CD4-positive, alpha-beta T cell treated with Interleukin-2 at 100 ng/mL for 4 hours (primary cell): ENCODE results near the gene ANKMY1.

Source experiments
- DNase-seq: peaks from one replicate; pipeline ENCODE4 v3.0.0-alpha.2; 2020; ENCODE audit warnings: low spot score

The ANKMY1 gene

DNA sequence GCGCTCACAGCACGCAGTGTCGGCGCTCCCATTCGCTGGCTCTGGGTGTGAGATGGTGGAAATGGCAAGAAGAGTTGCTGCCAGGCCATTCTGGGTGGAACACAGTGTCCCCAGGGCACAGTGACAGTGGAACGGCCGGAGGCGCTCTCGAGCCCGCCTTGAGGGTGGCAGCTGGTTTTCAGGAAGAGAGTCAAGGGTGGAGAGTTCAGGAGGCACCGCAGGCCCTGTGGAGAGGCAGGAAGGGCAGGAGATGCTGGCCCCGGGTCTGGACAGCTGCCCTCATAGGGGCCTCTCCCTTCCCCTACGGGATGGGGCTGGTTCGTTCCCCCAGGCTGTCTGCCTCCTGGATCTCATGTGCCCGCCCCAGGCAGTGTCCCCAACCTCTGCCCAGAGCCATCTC lies 109.9 kb downstream of the ANKMY1 start:
- DNase-seq = no peak

DNA sequence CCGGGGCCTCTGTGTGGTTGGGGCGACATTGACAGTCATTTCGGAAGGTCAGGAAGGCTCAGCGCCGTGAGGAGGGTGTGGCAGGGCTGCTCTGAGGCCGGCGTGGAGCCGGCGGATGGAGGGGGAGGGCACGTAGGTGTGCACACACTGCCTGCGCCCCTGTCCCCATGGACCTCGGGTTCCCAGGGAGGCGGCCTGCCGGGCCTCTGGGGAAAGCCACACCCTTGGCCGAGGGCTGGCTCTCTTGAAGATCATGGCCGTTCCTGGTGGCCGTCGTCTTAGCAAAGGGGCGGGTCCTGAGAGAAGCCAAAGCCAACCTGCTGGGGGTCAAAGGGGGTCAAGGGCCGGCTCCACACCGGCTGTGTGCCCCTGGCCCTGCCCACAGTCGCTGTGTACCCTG lies 110.5 kb downstream of the ANKMY1 start:
- DNase-seq = no peak

DNA sequence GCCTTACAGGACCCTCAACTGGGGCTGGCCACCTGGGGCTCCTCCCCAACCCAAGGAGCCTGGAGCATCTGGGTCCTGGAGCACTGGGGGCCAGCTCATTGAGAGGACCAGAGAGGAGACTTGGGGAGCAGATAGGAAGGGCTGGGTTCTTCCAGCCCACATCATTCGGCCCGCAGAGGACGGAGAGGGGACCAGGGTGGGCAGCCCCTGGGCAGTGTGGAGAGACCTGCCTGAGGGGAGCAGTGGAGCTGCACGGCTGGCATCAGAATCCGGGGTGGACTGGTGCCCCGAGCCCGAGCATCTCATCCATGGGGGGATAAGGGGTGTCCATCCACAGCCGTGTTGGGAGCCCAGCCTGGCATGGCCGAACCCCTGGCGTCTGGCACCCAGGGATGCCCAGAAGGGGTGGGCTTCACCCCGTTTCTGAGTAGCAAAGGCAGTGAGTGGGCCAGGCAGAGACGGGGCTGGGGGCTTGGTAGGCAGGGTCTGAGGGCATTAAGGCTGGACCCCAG lies 111.1 kb downstream of the ANKMY1 start:
- no peak for DNase-seq

DNA sequence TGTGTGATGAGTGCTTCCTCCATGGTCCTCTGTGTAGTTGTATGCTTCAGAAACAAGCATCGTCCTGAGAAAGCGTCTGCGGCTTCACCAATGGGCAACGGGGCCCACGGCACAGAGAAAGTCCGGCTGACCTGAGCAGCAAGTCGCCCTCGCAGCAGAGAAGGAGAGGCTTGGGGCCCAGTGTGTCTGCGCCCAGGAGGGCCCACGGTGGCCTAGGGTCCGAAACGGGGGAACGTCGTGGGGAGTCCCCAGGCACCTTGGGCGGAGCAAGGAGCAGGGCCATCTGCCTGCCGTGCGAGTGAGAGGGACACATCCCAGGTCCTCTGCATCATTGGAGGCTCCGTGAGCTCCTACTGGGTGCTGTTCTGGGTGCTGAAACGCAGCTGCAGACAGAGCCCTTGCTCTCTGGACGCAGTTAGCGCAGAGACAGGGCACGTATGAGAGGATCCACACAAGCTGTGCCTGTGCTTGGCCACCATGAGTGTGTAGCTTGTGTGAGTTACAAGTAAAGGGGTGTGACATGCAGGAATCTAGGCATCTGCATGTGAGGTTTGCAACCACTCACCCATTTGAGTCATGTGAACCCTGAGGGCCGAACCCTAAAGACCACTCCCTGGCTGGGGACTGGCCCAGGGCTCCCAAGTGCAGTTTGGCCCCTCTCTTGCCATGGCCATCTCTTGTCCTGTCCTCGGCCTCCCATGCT lies 111.7 kb downstream of the ANKMY1 start:
- no peak for DNase-seq

DNA sequence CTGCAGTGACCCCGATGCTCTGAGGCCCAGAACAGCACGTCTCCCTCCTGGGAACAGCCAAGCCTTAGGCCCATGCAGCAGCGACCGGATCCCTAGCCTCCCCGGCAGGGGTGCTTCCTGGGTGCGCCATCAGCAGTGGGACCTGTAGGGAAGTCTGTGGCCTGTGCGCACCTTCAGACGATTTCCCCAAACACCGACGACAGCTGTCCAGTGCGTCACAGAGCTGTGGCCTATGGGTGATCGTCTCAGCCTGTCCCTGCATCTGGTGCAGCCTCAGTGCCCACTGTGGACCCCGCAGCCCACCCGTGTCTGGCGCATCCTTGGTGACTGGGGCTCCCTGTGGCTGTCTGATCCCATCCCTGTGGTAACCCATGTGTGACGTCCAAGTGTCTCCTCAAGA lies 113.3 kb downstream of the ANKMY1 start:
- no peak for DNase-seq

DNA sequence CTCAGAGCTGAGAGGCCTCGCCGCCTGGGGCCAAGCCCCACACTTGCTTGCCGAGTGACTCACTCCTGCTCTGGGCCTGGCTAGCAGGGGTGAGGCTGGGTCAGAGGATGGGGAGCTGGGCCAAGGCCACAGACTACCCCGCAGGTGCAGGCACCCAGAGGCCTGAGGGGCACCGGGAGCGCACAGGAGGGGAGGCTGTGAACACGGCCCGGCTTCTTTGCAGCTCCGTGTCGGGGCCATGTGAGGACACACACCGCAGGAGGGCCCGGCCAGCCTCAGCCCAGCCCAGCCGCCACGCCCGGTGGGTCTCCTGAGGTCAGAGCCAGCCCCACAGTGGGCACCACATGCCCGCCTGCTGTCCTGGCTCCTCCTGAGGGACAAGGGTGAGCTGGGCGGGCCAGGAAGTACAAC lies 113.9 kb downstream of the ANKMY1 start:
- DNase-seq = no peak

DNA sequence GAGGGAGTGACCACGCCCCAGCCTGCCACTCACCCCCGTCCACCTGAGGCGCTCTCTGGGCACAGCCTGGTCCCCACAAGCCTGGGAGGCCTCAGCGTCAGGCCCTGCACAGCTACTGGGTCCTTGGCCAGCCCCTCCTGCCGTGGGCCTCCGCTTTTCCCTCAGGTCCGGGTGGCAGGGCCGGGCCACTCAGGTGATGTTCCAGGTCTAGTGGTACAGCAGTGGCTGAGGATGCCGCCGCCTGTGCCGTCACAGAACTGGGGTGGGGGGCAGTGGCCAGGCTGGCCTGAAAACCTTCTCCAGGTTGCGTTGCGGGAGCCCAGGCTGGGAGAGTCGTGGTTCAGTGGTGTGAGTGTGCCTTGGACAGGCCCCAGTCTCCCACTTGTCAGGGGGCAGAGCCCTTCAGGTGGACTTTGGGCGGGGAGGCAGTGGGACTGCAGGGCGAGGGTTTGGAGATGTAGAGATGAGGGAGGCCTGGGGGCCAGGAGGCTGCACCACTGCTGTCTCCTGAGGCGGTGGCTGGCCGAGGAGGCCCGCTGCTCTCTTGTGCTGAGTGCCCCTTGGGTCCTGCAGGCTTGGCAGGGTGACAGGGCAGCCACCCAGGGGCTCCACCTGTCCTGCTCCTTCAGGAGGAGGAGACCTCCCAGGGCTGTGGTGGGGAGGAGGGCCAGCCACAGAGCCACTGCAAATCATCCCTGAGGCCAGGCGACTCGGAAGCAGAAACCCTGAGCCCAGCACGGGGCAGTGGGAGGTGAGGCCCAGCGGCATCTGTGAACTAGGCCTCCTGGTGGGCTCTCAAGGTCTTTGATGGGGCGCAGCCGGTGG lies 114.7 kb downstream of the ANKMY1 start:
- no peak for DNase-seq

DNA sequence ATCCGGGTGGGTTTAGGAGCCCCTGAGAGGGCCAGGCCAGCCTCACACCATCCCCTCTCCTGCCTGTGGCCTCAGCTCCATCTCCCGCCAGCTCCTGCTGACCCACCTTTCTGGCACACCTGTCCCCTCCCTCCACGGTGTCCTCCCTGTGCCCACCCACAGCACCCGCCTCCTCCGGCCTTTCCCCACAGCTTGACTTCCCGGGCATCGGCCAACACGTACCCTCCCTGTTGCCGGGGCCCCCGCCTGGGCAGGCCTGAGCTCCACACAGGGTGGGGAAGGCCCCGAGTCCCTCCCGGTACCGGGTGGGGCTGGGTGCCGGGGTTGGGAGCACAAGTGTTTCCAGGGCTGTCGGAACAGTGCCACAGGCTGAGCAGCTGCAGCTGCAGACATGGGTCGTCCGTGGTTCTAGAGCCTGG lies 115.8 kb downstream of the ANKMY1 start:
- no peak for DNase-seq

DNA sequence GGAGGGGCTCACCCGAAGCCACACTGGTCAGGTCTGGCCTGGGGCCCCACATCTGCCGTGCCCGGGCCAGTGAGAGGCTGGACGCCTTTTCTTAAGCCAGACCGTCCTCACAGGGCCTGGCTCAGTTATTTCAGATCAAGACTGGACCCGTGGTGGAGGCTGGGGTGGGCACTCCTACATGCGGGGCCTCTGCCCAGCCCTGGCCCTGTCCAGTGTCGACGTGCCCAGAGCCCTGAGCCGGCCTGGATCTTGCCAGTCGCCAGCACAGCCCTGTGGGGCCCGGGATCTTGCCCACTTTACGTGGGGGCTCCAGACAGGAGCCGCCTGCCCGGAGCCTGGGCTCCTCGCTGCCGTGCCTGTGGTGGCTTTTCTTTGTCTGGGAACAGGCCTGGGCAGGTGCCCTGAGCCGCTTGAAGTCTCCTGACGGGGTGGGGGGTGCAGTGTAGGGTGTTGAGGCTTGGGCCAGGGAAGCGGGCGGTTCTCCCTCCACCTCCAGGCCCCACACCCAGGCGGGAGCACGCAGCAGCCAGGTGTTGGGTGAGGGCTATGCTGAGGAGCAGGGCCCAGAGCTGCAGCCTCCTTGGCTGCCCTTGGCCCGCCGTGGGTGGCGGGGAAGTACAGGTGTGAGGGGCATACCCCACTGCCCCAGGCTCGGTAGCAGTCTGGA lies 116.3 kb downstream of the ANKMY1 start:
- no peak for DNase-seq

DNA sequence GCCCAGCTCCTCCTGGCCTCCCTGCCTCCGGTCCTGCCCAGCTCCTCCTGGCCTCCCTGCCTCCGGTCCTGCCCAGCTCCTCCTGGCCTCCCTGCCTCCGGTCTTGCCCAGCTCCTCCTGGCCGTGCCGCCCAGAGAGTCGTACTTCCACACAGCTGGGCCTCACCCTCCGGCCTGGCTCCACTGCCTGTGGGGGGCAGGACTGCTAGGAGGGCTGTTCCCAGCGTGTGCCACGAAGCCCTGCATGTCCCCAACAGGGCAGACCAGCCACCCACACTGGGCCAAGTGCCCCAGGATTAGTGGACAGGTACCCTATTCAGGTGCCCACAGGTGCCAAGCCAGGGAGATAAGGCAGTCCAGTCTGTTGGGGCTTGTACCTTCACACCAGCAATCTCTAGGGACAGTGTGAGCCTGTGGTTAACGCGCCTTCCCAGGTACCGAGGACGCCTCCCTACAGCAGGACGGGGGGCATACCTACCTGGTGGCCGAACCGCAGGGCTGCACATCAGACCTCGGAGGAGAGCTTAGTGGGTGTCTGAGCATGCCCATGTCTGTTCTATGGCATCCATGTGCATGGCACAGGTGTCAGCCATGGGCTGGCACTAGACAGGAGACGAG lies 117.0 kb downstream of the ANKMY1 start:
- no peak for DNase-seq

DNA sequence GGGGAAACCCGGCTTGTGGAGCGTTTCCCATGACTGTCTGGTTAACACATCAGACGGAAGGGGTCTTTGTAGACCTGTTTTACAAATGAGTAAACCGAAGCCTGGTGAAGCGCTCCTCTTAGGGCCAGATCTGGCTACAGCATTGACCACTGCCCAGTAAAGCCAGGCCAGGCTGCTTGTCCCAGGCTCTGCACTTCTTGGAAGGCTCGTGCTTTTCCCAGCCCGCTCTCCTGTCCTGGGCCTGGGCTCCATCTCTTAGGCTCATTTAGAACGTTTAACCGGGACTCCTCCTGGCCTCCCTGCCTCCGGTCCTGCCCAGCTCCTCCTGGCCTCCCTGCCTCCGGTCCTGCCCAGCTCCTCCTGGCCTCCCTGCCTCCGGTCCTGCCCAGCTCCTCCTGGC lies 117.5 kb downstream of the ANKMY1 start:
- DNase-seq = no peak

DNA sequence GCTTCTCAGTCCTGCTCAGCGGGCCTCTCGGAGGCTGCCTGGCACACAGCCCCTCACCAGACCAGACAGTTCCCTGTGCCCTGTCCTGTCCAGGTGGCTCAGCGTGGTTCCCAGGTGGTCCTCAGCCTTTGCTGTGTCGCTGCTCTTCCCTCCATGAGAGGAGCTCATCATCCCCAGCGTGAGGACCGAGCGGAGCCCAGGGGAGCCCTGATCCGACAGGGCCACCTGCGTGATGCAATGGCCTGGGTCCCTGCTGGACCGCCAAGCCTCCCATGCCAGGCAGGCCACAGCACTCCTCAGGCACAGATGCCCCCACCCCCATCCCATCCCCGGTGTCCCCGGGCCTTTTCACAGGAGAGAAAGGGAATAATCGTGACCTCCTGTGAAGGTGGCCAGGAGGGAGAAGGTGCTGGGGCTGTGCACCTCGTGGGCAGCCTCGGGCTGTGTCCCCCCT lies 118.1 kb downstream of the ANKMY1 start:
- DNase-seq = no peak

DNA sequence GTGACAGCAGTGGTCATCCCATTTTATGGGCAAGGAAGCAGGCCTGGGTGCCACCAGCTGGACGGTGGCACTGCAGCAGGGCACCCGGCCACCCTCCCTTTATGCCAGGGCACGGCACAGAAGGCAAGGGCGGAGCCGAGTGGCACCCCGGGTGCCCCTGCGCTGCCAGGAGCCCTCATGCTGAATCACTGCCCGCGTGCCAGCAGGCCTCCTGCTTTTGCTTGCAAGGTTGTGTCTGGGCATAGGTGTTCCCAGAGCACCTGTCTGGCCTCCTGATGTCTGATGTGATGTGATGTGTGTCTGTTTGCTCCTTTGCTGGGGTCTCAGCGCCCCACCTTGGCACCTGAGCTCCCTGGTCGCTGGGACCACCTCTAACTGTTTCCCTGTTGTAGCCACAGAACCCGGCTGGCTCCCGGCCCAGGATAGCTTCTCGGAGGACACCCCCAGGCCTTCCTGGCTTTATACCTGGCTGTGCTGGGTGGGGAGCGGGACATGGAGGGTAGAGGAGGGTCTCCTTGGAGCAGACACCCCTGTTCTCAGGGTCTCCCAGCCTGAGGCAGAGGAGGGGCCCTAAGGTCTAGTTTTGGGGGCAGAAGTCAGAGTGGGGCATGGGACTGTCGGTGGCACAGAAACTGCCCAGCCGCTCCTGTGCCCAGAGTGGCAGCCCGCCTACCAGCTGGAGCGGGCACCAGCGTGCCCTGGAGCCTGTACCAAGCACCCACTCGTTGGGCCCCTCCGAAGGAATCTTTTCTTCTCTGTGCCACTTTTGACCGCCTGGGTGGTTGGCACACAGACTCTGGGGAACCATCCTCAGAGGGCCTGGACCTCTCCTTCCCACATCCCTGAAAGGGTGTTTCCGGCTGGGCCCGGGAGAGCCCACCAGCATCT lies 118.7 kb downstream of the ANKMY1 start:
- DNase-seq = no peak

DNA sequence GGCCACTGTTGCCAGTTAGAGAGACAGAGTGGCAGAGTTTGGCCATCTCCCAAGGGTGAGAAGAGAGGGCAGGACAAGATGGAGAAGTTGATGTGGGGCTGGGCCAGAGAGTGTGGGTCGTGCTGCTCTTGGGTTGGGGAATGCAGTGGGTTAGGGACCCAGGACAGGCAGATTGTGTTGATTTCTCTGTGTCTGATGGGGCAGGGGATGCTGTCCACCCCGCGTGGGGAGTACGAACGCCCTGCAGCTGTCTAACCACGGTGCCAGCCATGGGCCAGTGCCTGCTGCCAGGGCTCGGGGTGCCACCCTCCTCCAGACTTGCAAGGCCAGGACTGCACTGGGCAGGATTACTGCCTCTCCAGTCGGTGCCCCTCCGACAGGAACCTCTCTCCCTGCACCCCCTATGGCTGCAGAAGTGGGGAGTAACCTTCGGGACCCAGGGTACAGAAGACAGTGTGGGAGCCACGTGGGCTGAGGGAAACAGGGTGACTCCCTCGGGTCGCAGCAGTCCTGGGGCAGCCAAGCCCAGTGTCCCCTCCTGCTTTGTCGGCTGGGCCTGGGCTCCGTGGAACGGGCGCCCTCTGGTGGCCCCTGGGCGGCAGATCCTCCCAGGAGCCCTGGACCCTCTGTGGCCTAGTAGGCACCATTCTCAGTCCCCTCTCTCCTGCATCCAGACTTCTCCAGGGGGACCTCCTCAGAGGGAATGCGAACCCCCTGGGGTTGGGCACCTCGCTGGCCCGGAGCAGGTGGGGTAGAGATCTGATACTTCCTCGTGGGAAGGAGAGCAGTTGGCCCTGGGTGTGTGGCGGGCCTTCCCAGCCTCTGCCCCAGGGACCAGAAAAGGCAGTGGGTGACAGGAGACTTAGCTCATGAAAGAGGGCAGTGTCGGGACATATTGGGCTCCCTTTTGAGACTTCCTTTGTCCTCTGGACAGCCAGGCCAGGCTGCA lies 119.7 kb downstream of the ANKMY1 start:
- peak; percentile 62 for DNase-seq

DNA sequence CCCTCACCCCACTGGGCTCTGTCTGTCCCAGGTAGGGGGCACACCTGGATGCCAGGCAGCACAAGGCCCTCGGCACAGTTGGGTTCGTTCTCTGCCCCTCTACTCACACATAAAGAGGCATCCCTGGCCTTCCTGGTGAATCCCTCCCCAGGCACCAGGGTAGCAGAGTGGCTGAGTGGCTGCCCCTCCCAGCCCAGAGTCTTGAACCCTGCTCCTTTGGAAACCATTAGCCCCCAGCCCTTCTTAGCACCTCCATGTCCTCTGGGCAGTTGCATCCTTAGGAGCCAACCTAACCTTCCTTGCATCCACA lies 120.3 kb downstream of the ANKMY1 start:
- DNase-seq = no peak

DNA sequence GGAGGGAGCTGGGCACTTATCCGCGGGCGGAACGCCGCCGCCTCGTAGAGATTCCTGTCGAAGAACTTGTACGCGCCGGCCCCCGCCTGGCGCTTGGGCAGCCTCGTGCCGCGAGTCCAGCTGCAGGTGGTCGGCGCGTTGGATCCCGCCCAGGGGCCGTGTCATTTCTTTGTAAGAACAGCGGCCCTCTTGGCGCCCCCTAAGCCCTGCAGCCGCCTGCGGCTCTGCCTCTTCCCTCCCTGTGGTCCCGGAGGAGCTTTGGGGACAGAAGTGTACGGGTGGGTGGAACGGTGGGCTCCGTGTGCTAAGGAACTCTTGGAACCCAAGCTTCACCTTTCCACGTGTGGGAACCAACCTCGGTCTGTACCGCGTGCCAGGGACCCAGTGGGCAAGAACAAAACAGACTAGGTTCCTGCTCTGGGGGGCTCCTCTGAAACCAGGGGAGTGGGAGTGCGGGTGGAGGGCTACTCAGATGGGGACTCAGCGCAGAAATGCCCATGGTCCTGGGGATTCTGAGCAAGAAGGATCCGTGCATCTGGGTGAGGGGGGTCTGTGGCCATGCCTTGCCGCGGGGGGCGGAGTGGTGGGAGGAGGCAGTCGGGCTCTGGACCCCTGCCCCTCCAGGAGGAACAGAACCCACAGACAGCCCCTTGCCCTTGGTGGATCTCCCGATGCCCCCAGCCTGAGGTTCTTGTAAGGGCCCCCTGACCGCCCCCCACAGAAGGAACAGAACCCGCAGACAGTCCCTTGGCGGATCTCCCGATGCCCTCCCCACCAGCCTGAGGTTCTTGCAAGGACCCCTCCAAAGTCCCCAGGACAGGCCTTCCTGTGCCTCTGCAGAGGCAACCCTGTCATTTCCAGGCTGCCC lies 120.9 kb downstream of the ANKMY1 start:
- DNase-seq = no peak

DNA sequence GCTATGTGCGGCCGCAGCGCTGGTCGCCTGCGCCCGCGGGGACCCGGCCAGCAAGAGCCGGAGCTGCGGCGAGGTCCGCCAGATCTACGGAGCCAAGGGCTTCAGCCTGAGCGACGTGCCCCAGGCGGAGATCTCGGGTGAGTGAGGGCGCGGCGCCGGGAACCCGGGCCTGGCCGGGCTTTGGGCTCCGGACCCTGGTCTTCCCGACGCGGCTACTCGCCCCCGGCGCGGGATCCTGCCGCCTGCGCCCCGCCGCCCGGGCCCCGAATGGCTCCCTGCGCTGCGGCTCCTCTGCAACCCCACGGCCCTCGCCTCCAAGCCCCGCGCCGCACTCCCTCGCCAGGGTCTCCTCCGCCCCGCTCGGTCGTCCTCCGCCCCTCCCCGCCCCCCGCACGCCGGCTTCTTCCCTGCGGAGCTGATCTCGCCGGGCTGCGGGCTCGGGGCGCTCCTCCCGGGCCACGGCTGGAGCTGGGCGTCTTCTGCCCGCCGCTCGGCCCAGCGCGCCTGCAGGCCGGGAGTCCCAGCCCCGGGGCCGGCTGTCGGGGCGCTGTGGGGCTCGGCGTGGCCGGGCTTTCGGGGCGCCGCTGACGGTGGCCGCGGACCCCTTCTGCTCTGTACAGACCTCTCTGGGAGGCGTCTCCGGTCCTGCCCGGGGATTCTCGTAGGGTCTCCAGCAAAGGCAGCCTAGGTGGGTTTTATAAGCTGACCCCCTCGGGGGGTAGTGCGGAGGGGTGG lies 121.7 kb downstream of the ANKMY1 start:
- DNase-seq = no peak

DNA sequence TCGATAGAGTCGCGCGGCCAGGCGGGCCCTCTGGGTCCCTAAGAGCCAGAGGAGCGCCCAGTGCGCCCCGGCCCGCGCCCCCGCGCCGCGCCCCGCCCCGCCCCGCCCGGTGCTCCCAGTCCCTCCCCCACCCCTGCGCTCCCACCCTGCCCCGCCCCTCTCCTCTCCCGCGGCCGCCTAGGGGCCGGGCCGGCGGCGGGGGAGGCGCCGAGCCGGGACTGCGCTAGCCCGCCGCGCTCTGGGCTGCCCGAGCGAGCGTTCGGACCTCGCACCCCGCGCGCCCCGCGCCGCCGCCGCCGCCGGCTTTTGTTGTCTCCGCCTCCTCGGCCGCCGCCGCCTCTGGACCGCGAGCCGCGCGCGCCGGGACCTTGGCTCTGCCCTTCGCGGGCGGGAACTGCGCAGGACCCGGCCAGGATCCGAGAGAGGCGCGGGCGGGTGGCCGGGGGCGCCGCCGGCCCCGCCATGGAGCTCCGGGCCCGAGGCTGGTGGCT lies 122.3 kb downstream of the ANKMY1 start, which contains the start of gene GPC1:
Gene GPC1 (plus strand): TSS at position 207 of the 491 bp plus-strand sequence. CDS start 256 bp downstream, at position 463.
- DNase-seq = peak; percentile 53
